Choroid plexus epithelial cell (primary cell): Measurements from ENCODE around the gene FRS3.

ENCODE experiments used
- DNase-seq: peaks from one replicate; pipeline ENCODE4 v3.0.0-alpha.2; 2010; ENCODE audit warnings: low read depth
- H3K4me3 ChIP-seq: 2 replicates; pipeline ENCODE4 v1.5.1; 2011; ENCODE audit warnings: low read depth, mild to moderate bottlenecking, control low read depth, low read length, moderate library complexity
- TF ChIP-seq, protein P1 (sequence below): conservative IDR thresholded peaks from 2 replicates; pipeline ENCODE4 v1.5.1; 2011; ENCODE audit warnings: low read depth, mild to moderate bottlenecking, control low read depth, inconsistent platforms, low read length, moderate library complexity

Gene FRS3, protein sequence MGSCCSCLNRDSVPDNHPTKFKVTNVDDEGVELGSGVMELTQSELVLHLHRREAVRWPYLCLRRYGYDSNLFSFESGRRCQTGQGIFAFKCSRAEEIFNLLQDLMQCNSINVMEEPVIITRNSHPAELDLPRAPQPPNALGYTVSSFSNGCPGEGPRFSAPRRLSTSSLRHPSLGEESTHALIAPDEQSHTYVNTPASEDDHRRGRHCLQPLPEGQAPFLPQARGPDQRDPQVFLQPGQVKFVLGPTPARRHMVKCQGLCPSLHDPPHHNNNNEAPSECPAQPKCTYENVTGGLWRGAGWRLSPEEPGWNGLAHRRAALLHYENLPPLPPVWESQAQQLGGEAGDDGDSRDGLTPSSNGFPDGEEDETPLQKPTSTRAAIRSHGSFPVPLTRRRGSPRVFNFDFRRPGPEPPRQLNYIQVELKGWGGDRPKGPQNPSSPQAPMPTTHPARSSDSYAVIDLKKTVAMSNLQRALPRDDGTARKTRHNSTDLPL

DNA sequence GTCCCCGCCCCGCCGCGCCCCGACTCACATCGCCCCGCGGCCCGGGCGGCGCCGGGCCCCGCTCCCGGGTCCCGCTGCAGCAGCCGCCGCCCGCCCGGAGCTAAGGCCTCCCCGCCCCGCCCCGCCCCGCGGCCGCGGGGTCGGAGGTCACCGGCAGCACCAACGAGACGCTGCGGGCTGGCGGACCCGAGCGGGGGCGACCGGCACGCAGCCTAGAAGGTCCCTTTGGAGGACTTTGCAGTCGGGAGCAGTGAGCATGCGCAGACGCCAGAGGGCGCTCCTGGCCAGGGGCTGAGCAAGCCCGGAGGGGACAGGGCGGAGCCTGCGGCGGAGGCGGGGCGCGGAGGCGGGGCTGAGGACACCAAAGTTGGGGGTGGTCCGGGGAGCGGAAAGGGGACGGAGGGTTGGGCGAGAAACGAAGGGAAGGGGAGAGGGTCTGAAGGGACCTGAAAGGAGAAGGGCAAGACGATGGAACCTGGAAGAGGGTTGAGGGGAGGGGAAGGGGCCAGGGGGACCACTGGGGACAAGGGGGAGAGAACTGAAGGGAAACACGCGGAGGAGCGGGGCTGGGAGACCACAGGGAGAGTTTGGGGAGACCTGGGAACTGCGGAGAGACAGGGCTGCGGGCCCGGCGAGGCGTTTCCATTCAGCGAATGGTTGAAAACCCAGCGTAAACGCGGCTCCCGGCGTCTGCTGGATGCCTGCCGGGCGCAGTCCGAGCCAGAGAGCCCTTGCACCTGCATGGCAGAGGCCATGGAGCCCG, at the start of gene FRS3:
TSS of gene FRS3 (minus strand) at position 113 of the 763 bp plus-strand sequence. CDS start 2,913 bp downstream, outside the sequence.
- TF ChIP-seq, protein P1, sequence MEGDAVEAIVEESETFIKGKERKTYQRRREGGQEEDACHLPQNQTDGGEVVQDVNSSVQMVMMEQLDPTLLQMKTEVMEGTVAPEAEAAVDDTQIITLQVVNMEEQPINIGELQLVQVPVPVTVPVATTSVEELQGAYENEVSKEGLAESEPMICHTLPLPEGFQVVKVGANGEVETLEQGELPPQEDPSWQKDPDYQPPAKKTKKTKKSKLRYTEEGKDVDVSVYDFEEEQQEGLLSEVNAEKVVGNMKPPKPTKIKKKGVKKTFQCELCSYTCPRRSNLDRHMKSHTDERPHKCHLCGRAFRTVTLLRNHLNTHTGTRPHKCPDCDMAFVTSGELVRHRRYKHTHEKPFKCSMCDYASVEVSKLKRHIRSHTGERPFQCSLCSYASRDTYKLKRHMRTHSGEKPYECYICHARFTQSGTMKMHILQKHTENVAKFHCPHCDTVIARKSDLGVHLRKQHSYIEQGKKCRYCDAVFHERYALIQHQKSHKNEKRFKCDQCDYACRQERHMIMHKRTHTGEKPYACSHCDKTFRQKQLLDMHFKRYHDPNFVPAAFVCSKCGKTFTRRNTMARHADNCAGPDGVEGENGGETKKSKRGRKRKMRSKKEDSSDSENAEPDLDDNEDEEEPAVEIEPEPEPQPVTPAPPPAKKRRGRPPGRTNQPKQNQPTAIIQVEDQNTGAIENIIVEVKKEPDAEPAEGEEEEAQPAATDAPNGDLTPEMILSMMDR = peak; percentile 85
- peak within 1 kb of the TSS; percentile 67 for H3K4me3 ChIP-seq
- peak; percentile 95 for DNase-seq

DNA sequence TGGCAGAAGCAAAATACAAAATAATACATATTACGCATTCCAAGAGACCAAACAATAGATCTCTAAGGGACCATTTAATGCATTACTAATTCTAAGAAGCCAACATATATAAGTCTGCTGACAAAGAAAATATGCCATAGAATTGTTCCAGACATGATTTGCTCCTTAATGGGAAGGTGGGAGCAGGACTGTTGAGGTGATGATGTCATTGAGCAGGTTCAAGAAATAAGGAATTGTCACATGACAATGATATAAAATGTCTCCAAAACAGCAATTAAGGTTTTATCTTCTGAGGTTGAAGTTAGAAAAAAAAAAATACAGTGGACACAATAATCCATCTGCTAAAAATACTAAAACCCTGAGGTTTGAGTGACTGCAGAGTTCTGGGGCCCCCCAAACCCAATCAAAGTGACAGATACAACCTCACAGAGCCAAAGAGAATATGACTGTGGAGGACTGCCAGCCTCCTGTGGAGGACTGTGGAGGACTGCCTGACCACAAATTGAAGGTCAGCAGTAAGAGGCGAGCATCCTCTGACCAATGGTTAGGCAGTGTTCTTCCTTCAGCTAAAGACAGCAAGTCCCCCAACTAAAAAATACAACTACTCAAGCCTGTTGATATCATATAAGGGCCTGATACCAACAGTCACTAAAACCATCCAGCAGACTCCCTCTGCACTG, 46.8 kb upstream of the FRS3 start:
- TF ChIP-seq, protein P1 = no peak
- peak; percentile 12 for DNase-seq
- no peak overlapping the region for H3K4me3 ChIP-seq

DNA sequence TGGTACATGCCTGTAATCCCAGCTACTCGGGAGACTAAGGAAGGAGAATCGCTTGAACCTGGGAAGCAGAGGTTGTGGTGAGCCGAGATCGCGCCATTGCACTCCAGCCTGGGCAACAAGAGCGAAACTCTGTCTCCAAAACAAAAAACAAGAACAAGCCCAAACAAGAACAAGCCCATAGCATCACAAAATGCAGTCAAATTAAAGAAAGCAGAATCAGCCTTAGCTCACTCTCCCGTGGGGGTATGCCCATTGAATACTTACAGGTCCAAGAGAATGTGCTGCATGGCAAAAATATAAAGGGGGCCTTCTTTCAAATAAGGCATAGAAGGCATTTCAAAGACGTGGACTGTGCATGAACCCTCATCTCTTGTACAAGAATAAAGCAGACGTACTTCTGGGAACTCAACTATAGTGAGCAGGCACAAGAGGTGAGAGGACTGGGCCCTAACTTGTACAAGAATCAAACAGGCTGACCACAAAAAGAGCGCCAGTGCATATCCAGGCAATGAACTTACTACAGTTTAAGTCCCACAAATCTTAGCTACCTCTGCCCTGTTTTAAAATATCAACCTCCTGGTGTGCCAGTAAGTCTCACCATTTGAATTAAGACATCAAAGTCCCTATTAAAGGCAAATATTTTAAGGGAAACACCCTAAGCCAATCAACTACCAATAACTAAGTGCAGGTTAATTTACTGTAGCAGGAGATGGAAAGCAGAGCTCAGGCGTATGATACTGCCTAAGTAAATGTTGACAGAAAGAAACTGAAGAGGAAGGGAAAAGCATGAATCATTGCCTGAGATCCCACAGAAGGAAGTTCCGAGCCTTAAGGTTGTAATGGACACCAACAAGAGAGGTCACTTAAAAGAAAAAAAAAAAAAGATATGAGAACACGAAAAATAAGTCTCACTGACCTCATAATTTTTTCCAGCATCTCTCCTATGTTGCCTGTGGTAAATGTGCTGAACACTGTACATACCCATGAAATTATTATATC, 45.2 kb upstream of the FRS3 start:
- TF ChIP-seq, protein P1 = no peak
- H3K4me3 ChIP-seq = no peak overlapping the region
- peak; percentile 91 for DNase-seq

DNA sequence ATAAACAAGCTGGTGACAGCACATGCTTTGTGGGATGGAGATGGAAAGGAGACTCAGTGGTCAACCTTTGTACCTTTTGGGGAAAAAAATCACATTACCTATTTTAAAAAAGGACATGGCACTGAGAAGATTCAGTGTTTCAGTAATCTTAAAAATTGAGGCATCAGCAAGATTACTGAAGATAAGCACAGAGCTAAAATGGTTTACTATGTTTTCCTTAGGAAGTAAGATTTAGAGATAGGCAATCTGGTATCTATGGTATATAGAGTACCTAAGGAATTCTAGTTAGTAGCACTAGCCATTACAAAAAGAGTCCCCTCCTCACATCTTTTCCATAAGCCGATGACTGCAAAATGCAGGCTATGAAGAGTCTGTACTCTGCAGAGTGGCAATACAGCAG, 43.5 kb upstream of the FRS3 start:
- TF ChIP-seq, protein P1 = no peak
- no peak overlapping the region for H3K4me3 ChIP-seq

DNA sequence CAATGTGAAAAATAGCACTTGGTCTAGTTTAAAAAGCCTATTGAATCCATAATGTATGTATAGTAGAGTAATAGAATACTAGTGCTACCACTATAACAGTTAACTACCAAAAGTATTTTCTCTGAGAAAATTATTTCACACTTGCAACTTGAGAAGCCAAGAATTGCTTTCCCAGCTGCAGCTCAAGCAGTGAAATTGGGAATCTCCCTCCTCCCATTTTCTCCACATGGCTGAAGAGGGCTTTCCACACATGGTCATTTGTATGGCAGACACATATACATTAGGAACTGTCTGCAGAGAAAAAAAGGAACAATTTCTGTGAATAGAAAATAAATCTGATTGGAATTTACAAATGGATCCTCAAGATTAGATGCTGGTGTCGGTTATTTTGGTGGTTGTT, 42.3 kb upstream of the FRS3 start:
- TF ChIP-seq, protein P1 = no peak
- H3K4me3 ChIP-seq = no peak overlapping the region
- no peak for DNase-seq

More for the DNA sequence above, 43.5 kb upstream of the FRS3 start:
- DNase-seq = no peak

DNA sequence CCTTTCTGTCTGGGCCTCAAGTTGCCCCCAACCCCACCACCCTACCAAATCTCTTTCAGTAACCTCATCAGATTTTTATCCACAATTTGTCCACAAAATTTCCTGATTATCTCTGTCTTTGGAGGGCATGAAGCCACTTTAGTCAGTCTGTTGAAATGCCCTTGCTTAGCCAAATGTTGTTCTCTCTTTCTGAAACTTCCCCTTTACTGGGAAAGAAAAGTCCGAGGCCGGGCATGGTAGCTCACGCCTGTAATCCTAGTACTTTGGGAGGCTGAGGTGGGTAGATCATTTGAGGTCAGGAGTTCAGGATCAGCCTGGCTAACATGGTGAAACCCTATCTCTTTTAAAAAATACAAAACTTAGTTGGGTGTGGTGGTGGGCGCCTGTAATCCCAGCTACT, 41.6 kb upstream of the FRS3 start:
- TF ChIP-seq, protein P1 = no peak
- DNase-seq = no peak
- no peak overlapping the region for H3K4me3 ChIP-seq
